GM19193 (cell line): ENCODE data around the gene FAM240B.

ENCODE experiments used
- POLR2A ChIP-seq: IDR thresholded peaks from 4 replicates; pipeline ENCODE4 v1.6.1; 2011; ENCODE audit not compliant: insufficient read depth, insufficient read length; ENCODE audit errors: extremely low read depth

The FAM240B gene

GRCh38 chr9:38682713-38683112 is 37.2 kb downstream of the FAM240B start:
- no peak for TF ChIP-seq POLR2A

DNA sequence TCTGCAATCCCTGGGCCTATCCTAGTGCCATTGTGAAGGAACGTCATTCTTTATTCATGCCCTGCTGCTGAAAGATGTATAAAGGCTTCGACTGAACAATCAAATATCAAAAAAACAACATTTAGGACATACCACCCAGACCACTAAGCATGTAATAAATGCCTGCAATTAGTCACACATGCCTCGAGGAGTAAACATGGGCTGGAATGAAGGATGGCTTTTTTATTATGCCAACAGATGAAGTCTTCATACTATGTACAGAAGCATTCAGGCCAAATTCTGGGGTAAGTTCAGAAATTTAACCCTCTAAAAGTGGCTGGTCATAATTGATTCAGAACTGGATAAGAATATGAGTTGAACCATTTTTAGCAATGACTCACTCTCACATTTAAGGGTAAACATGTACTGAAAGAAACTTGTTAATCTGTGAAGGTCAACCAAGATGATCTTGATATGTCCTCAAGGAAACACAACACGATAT is 38.1 kb downstream of the FAM240B start:
- no peak for TF ChIP-seq POLR2A

DNA sequence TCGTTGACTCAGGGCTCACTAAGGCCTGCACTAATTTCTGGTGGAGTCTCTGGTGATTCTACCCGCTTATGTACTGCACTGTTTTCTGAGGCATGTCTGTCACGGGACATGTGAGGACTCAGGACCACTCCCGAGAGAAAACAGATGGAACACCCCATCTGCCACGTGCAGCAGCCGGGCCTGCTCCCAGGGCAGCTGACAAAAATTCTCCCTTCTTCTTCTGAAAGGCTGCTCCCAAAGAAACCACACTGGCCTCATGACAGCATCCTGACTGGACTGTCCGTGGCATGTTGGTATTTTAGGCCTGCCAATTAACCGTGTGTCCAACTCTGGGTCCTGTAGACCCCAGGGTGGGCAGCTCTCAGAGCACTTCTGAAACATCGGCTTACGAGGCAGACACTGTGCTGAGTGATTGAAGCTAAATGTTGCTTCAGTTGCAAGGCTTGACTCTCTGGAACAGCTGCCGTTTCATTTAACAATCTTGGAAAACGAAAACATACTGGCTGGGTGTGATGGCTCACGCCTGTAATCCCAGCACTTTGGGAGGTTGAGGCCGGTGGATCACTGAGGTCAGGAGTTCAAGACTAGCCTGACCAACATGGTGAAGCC is 39.0 kb downstream of the FAM240B start:
- TF ChIP-seq POLR2A, result no peak

GRCh38 chr9:38677660-38678303 is 42.2 kb downstream of the FAM240B start:
- TF ChIP-seq POLR2A, result no peak

DNA sequence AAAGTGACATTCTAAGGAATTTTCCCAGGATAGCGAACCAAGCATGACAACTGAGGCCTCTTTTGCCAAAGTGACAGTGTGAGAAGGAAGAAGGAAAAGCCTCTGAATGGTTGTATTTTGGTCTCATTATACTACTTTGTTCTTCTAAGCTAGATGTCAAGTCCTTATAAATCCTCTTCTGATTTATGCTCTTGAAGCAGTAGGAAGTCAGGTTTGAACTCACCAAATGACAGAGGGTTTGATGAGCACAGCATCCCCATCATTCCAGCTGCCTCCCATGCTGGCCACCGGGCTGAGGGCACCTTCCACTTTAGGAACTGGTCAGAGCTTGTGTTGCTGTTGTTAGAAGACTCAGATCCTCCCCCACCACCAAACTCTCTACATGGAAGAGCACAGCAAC is 44.1 kb downstream of the FAM240B start:
- no peak for TF ChIP-seq POLR2A

GRCh38 chr9:38675211-38675610 is 44.7 kb downstream of the FAM240B start:
- TF ChIP-seq POLR2A, result no peak

DNA sequence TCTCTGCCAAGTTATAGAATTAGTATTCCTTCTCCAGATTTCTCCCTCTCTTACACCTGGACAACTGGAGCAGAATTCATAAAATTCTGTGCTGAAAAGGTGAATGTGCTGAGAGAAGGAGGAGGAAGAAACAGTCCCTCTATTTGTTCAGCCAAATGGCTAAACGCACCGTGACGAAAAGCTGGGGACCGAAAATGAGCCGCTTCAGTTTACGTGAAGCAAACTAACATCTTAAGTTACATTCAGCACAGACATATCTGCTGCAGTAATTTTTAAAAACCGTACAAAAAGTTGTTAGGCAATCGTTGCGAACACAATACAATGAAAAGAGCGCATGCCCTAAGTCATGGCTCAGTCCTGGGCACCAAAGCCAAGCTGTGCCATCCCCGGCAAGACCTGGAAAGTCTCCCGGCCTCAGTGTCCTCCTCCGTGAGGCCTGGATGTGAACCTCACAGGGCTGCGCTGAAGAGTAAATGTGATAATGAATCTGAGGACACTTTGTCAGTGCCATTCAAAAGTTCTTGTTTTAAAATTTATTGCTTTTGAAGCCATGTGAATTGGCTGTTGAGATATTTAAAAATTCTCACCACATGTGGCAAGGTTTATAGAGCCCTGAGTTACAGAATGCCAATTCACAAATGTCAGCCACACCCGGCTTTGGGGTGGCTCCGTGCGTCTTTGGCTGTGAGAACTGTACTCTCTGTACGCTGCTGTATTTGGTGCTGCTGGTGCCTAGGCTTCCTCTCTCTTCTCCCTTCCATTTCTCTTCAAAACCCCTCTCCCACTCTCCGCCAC is 46.3 kb downstream of the FAM240B start:
- TF ChIP-seq POLR2A, result no peak

- no peak for TF ChIP-seq POLR2A
These were observed 48.2 kb downstream of the FAM240B start for GRCh38 chr9:38671748-38672147.

DNA sequence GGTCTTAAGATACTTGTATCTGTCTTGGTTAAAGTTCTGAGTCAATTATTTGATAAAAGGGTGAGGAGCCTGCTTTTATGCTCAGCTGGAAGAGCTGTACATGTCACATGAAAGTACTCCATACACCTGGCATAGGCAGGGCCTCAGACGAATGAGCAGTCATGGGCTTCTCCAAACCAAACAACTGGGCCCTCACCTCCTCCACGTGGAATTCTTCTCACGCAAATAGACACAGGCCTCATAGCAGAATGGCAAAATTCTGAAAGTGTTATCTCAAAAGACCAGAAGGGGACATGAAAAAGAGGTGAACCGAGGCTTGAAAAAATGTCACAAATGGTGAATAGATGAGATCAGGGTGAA is 48.6 kb downstream of the FAM240B start:
- no peak for TF ChIP-seq POLR2A

- no peak for TF ChIP-seq POLR2A
These were observed 49.2 kb downstream of the FAM240B start for GRCh38 chr9:38670542-38671371.

GRCh38 chr9:38668791-38669466 is 51.0 kb downstream of the FAM240B start:
- TF ChIP-seq POLR2A, result no peak

- TF ChIP-seq POLR2A, result no peak
These were observed 57.0 kb downstream of the FAM240B start for GRCh38 chr9:38662763-38663593.

- no peak for TF ChIP-seq POLR2A
These were observed 60.4 kb downstream of the FAM240B start for GRCh38 chr9:38659538-38659937.

- TF ChIP-seq POLR2A, result no peak
These were observed 63.0 kb downstream of the FAM240B start for GRCh38 chr9:38656896-38657295.
